GM12878 (cell line): Measurements from ENCODE around the gene SPRED2. TPM values are rescaled to one million over a fixed set of nuclear protein-coding genes. Genes with fewer than 3 reads are reported as not detected.

Experiments
- ATAC-seq: fragments of 200-7000 bp; cut with Tn5 transposase; 3 replicates; pipeline ENCODE4 v1.9.1; 2020; ENCODE audit warnings: mild to moderate bottlenecking, moderate library complexity
- BruUV-seq: library from RNA; stranded (reverse); fragments of 400-500 nt; replicated peaks from 2 replicates; lab custom pipeline; 2021; lab: Mats Ljungman, UMichigan
- CTCF ChIA-PET: fragments of 300-600 bp; sonication (Branson Sonifier 250); formaldehyde crosslinking; extraction: SDS; loops from one replicate; lab custom pipeline; 2021; ENCODE audit warnings: inconsistent platforms; lab: Yijun Ruan, JAX
- POLR2A ChIA-PET: fragments of 350-600 bp; formaldehyde crosslinking; extraction: SDS; loops from one replicate; lab custom pipeline; 2021; ENCODE audit warnings: inconsistent platforms; lab: Charles Lee
- RAD21 ChIA-PET: fragments of 300-600 bp; sonication (Branson Sonifier 250); formaldehyde crosslinking; loops from one replicate; lab custom pipeline; 2023; ENCODE audit warnings: antibody characterized with exemption; ENCODE audit not compliant: unreplicated experiment; lab: Charles Lee
- SMC1A ChIA-PET: fragments of 300-600 bp; sonication (Branson Sonifier 250); formaldehyde crosslinking; loops from one replicate; lab custom pipeline; 2023; ENCODE audit not compliant: unreplicated experiment, uncharacterized antibody; lab: Charles Lee
- DNase-seq: peaks from one replicate; pipeline ENCODE4 v3.0.0-alpha.2; 2011; ENCODE audit warnings: low read depth, low spot score
- FAIRE-seq: peaks from 3 replicates; lab custom pipeline; 2011; peaks lifted over from hg19 to GRCh38; lab: Jason Lieb, UNC
- H2AFZ ChIP-seq: 2 replicates; pipeline ENCODE4 v1.6.0; 2011; ENCODE audit warnings: low read depth, low read length, control low read depth; ENCODE audit not compliant: control insufficient read depth
- H3K27ac ChIP-seq: 2 replicates; pipeline ENCODE4 v1.5.1; 2011; ENCODE audit warnings: control low read depth; ENCODE audit not compliant: control insufficient read depth, insufficient read depth
- H3K27me3 ChIP-seq, 2 experiments: replicated peaks in 1 of 2; 2 replicates each; pipeline versions ENCODE4 v1.6.0 to v1.6.1; 2011; ENCODE audit warnings: low read length in 1 of 2; ENCODE audit not compliant: control insufficient read depth in 2 of 2, insufficient read depth in 2 of 2
- H3K36me3 ChIP-seq, 2 experiments: 2 replicates each; pipeline ENCODE4 v1.5.1; 2011; ENCODE audit warnings: low read length in 1 of 2; ENCODE audit not compliant: control insufficient read depth in 2 of 2, insufficient read depth in 2 of 2
- H3K4me1 ChIP-seq: 2 replicates; pipeline ENCODE4 v1.6.1; 2011; ENCODE audit warnings: mild to moderate bottlenecking, low read length, moderate library complexity, mixed read lengths; ENCODE audit not compliant: control insufficient read depth, insufficient read depth
- H3K4me2 ChIP-seq: 2 replicates; pipeline ENCODE4 v1.6.0; 2011; ENCODE audit warnings: control low read depth; ENCODE audit not compliant: control insufficient read depth, insufficient read depth
- H3K4me3 ChIP-seq: fragments of 200-600 bp; sonication (generic); 2 replicates; pipeline ENCODE4 v1.5.1; 2016
- H3K79me2 ChIP-seq: 2 replicates; pipeline ENCODE4 v1.6.0; 2011; ENCODE audit warnings: low read length; ENCODE audit not compliant: control insufficient read depth, insufficient read depth
- H3K9ac ChIP-seq: 2 replicates; pipeline ENCODE4 v1.8.0; 2011; ENCODE audit warnings: low read length, control low read depth, mixed read lengths; ENCODE audit not compliant: control insufficient read depth, insufficient read depth
- H3K9me3 ChIP-seq: replicated peaks from 3 replicates; pipeline ENCODE4 v1.5.1; 2011; ENCODE audit warnings: mild to moderate bottlenecking, low read length; ENCODE audit not compliant: control insufficient read depth, insufficient read depth
- H4K20me1 ChIP-seq: 2 replicates; pipeline ENCODE4 v1.6.0; 2011; ENCODE audit not compliant: control insufficient read depth, insufficient read depth
- ASH2L ChIP-seq: fragments of 300-600, 200-600 bp; sonication (generic); IDR thresholded peaks from 2 replicates; pipeline ENCODE4 v1.6.1; 2017; ENCODE audit warnings: low read depth, mild to moderate bottlenecking, borderline replicate concordance
- BRCA1 ChIP-seq: IDR thresholded peaks from 2 replicates; pipeline ENCODE4 v1.6.1; 2011; ENCODE audit warnings: low read depth, low read length, improper control_type of control experiment
- CHD2 ChIP-seq: IDR thresholded peaks from 2 replicates; pipeline ENCODE4 v1.6.1; 2011; ENCODE audit warnings: low read depth, low read length, improper control_type of control experiment, borderline replicate concordance
- DPF2 ChIP-seq: fragments of 450-650 bp; IDR thresholded peaks from 2 replicates; pipeline ENCODE4 v1.6.1; 2017; ENCODE audit warnings: mild to moderate bottlenecking
- FOXM1 ChIP-seq: IDR thresholded peaks from 2 replicates; pipeline ENCODE4 v1.6.1; 2012; ENCODE audit warnings: low read depth, mild to moderate bottlenecking, inconsistent platforms, low read length, moderate library complexity
- HDGF ChIP-seq: fragments of 450-650 bp; IDR thresholded peaks from 2 replicates; pipeline ENCODE4 v1.6.1; 2016; ENCODE audit warnings: antibody characterized with exemption
- JUNB ChIP-seq: IDR thresholded peaks from 2 replicates; pipeline ENCODE4 v1.6.1; 2016; ENCODE audit warnings: antibody characterized with exemption, mild to moderate bottlenecking
- LARP7 ChIP-seq: fragments of 450-650 bp; IDR thresholded peaks from 2 replicates; pipeline ENCODE4 v1.6.1; 2017; ENCODE audit warnings: mild to moderate bottlenecking
- MEF2A ChIP-seq: IDR thresholded peaks from 2 replicates; pipeline ENCODE4 v1.6.1; 2011; ENCODE audit warnings: low read depth, mild to moderate bottlenecking, low read length, moderate library complexity; ENCODE audit not compliant: insufficient read depth
- PAX5 ChIP-seq: IDR thresholded peaks from 2 replicates; pipeline ENCODE4 v1.6.1; 2011; ENCODE audit warnings: low read depth, low read length, borderline replicate concordance
- POLR2AphosphoS2 ChIP-seq: IDR thresholded peaks from 2 replicates; pipeline ENCODE4 v1.6.1; 2011; ENCODE audit warnings: low read depth, mild to moderate bottlenecking, low read length, improper control_type of control experiment, moderate library complexity
- RFX5 ChIP-seq: IDR thresholded peaks from 2 replicates; pipeline ENCODE4 v1.6.1; 2011; ENCODE audit warnings: low read depth, low read length, improper control_type of control experiment
- SIN3A ChIP-seq: IDR thresholded peaks from 2 replicates; pipeline ENCODE4 v1.6.1; 2012; ENCODE audit warnings: low read depth, low read length, improper control_type of control experiment
- SIX5 ChIP-seq: IDR thresholded peaks from 2 replicates; pipeline ENCODE4 v1.6.1; 2011; ENCODE audit warnings: mild to moderate bottlenecking, low read depth, low read length, moderate library complexity; ENCODE audit not compliant: severe bottlenecking
- SMARCA5 ChIP-seq: fragments of 450-650 bp; IDR thresholded peaks from 2 replicates; pipeline ENCODE4 v1.6.1; 2017; ENCODE audit warnings: mild to moderate bottlenecking
- SP1 ChIP-seq: IDR thresholded peaks from one replicate; pipeline ENCODE4 v1.6.1; 2011; ENCODE audit warnings: low read depth, low read length
- SUPT20H ChIP-seq: IDR thresholded peaks from 2 replicates; pipeline ENCODE4 v1.6.1; 2011; ENCODE audit warnings: low read depth, mild to moderate bottlenecking, low read length, moderate library complexity, borderline replicate concordance; ENCODE audit not compliant: control insufficient read depth
- TCF12 ChIP-seq: IDR thresholded peaks from 2 replicates; pipeline ENCODE4 v1.6.1; 2011; ENCODE audit warnings: low read depth, mild to moderate bottlenecking, low read length
- ZBED1 ChIP-seq: IDR thresholded peaks from 2 replicates; pipeline ENCODE4 v1.6.1; 2016; ENCODE audit warnings: borderline replicate concordance
- WGBS: methylation state at CpG from one replicate; pipeline ENCODE4 v1.1.6; 2016; ENCODE audit warnings: low lambda C conversion rate; ENCODE audit not compliant: insufficient replicate concordance, insufficient coverage; ENCODE audit errors: missing lambda C conversion rate; 5-methylcytosine and 5-hydroxymethylcytosine counted together
- in situ Hi-C: fragments of 300-500 bp; cut with MboI; formaldehyde crosslinking; loops from 9 replicates; pipeline ENCODE4 v1.14.3; 2018; ENCODE audit warnings: mixed read lengths
- intact Hi-C: fragments of 100-400 bp; cut with micrococcal nuclease; formaldehyde crosslinking; loops from one replicate; pipeline ENCODE4 v1.14.2; 2022; ENCODE audit not compliant: unreplicated experiment
- polyA plus RNA-seq, 11 experiments: library from polyadenylated mRNA; depleted of rRNA in 4 of 11; unstranded in 6 of 11; stranded (reverse) in 5 of 11; fragments of >200 nt; fragmentation: Nextera tagmentation in 4 of 11; fragmentation: Illumina TruSeq in 1 of 11; extraction: Ambion mirVana in 4 of 11; extraction: Trizol in 1 of 11; gene quantifications; 1 replicate in 1 of 11; 2 replicates in 10 of 11; pipeline versions ENCODE4 v1.2.1 to v1.2.3, GENCODE V29; 2011 to 2016; ENCODE audit warnings: inconsistent platforms in 2 of 11, missing spikeins in 2 of 11, low read depth in 1 of 11
- total RNA-seq, 4 experiments: library from RNA; depleted of rRNA in 3 of 4; stranded (reverse); fragments of >200 nt in 3 of 4; fragmentation: Illumina TruSeq in 1 of 4; extraction: Trizol in 1 of 4; gene quantifications; 2 replicates each; pipeline versions ENCODE4 v1.2.1 to v1.2.3, GENCODE V29; 2013 to 2021
- TF ChIP-seq, protein P1 (sequence below): fragments of 150-350 bp; IDR thresholded peaks from 2 replicates; pipeline ENCODE4 v1.6.1; 2016; ENCODE audit warnings: low read depth, low read length

Gene SPRED2
- total and polyA plus RNA-seq, 10 of the 15 experiments (the other 5 are each of a cell fraction or from before 2014, with no cell fraction given), result 3.0 to 23.9 (median 9.7) TPM

DNA sequence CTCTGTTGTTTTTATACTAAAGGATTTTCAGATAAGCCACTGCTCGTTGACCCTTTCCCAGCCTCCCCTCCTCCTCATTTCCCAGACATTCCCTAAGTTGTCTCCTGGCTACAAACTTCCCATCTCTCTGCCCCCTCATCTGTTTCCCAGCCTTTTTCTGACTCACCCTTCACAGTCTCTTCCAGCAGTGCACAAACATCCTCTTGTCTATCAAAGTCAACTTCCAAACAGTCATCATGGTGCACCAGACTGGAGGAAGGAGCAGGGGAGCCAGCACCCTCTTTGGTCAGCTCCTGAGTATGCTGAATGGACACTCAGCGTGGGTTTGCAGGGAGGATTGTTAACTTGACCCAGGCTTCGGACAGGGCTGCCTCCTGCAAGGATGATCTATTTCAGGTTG lies 26.6 kb upstream of the SPRED2 start:
- no peaks in the 10 kb centered on the region for H3K9me3 ChIP-seq
- intact Hi-C loops, result no loop called here
- H3K27ac ChIP-seq, result no peak overlapping the region
- no peak overlapping the region for H2AFZ ChIP-seq
- H3K36me3 ChIP-seq, result no peaks in the 10 kb centered on the region
- TF ChIP-seq HDGF (no peak), BRCA1 (no peak), ZBED1 (no peak), JUNB (no peak), SUPT20H (no peak), DPF2 (no peak), SIN3A (no peak), SP1 (no peak), TCF12 (no peak)
- TF ChIP-seq, all 136 proteins: peak for 0
- Histone ChIP-seq H3K4me3 (no peak overlapping the region), H3K9ac (no peak overlapping the region), H4K20me1 (no peaks in the 10 kb centered on the region), H3K4me2 (no peak overlapping the region), H3K79me2 (no peaks in the 10 kb centered on the region), H3K27me3 (peaks cover 1 to 2% of the 10 kb centered on the region in 2 experiments; a peak in 3 of 4 replicates), H3K4me1 (no peaks in the 10 kb centered on the region)
- FAIRE-seq (no peak), ATAC-seq (no peak), DNase-seq (no peak)
- CTCF ChIA-PET, result no interaction called here
- WGBS, result 20% methylated on average over 3 of the region's 3 CpGs
- POLR2A ChIA-PET, result interaction anchor here (0.7 kb wide), 1 partner anchor 394 kb away, joined by 5 read pairs; no protein-coding TSS in a partner anchor
- RAD21 ChIA-PET, result no interaction called here
- in situ Hi-C loops, result no loop called here
- BruUV-seq, result no TSS peak
- SMC1A ChIA-PET, result no interaction called here

DNA sequence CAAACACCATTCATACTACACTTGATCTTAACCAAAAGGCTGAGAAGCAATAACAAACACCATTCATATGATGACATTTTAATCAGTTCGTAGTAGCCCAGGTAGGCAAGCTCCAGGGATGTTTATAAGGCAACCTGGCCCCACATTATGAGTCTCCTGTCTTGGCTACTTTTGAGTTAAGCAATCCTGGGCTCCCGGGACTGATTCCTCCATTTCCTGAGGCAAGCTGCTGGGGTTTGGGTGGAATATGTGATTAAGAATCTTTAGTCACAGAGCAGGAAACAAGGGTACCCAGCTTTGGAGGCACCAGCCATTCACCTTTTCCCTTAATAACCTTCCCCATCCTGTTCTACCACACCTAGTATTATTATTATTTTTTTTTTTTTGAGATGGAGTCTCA lies 24.5 kb upstream of the SPRED2 start:
- SMC1A ChIA-PET, result no interaction called here
- in situ Hi-C loops (no loop called here), intact Hi-C loops (no loop called here)
- Histone ChIP-seq H3K4me3 (no peak overlapping the region), H3K27ac (no peak overlapping the region), H3K4me1 (no peaks in the 10 kb centered on the region), H3K4me2 (no peak overlapping the region), H2AFZ (no peak overlapping the region), H3K79me2 (no peaks in the 10 kb centered on the region), H3K27me3 (peaks cover 0 to 1% of the 10 kb centered on the region in 2 experiments; a peak in 3 of 4 replicates), H3K36me3 (no peaks in the 10 kb centered on the region), H3K9ac (no peak overlapping the region), H4K20me1 (no peaks in the 10 kb centered on the region), H3K9me3 (no peaks in the 10 kb centered on the region)
- CTCF ChIA-PET, result interaction anchor here (1.3 kb wide), 1 partner anchor 192 kb away, joined by 3 read pairs; no protein-coding TSS in a partner anchor
- no peak for DNase-seq
- RAD21 ChIA-PET, result no interaction called here
- 29% methylated on average over 2 of the region's 2 CpGs for WGBS
- no peak for FAIRE-seq
- ATAC-seq, result no peak
- POLR2A ChIA-PET, result no interaction called here
- BruUV-seq, result no TSS peak
- no peak for TF ChIP-seq SIX5
- TF ChIP-seq MEF2A, result no peak
- TF ChIP-seq FOXM1, result no peak
- no peak for TF ChIP-seq ASH2L
- no peak for TF ChIP-seq LARP7
- no peak for TF ChIP-seq POLR2AphosphoS2
- TF ChIP-seq PAX5, result no peak
- no peak for TF ChIP-seq CHD2
- TF ChIP-seq, protein P1, sequence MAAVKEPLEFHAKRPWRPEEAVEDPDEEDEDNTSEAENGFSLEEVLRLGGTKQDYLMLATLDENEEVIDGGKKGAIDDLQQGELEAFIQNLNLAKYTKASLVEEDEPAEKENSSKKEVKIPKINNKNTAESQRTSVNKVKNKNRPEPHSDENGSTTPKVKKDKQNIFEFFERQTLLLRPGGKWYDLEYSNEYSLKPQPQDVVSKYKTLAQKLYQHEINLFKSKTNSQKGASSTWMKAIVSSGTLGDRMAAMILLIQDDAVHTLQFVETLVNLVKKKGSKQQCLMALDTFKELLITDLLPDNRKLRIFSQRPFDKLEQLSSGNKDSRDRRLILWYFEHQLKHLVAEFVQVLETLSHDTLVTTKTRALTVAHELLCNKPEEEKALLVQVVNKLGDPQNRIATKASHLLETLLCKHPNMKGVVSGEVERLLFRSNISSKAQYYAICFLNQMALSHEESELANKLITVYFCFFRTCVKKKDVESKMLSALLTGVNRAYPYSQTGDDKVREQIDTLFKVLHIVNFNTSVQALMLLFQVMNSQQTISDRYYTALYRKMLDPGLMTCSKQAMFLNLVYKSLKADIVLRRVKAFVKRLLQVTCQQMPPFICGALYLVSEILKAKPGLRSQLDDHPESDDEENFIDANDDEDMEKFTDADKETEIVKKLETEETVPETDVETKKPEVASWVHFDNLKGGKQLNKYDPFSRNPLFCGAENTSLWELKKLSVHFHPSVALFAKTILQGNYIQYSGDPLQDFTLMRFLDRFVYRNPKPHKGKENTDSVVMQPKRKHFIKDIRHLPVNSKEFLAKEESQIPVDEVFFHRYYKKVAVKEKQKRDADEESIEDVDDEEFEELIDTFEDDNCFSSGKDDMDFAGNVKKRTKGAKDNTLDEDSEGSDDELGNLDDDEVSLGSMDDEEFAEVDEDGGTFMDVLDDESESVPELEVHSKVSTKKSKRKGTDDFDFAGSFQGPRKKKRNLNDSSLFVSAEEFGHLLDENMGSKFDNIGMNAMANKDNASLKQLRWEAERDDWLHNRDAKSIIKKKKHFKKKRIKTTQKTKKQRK, result no peak
- no peak for TF ChIP-seq RFX5
- TF ChIP-seq SMARCA5, result no peak
